OCI-M2 (cell line): ENCODE measurements around the gene NDOR1.
"Not testable (repeated sequence)": the region's sequence is repeated elsewhere in the genome, so short reads cannot be mapped to it uniquely, and the experiment has no call there.

Experiments
- DNase-seq: peaks from one replicate; lab custom pipeline; 2025; ENCODE audit not compliant: unreplicated experiment; lab: John Stamatoyannopoulos, UW

Gene NDOR1

GRCh38 chr9:137256362-137256761 is 50.9 kb downstream of the NDOR1 start:
- DNase-seq: no peak

- no peak for DNase-seq
These were observed 51.4 kb downstream of the NDOR1 start for GRCh38 chr9:137256856-137257255.

- not testable (repeated sequence) for DNase-seq
These were observed 56.8 kb downstream of the NDOR1 start for GRCh38 chr9:137262173-137262908.

- no peak for DNase-seq
These were observed 57.4 kb downstream of the NDOR1 start for GRCh38 chr9:137262909-137263285.

GRCh38 chr9:137263506-137263905 is 58.0 kb downstream of the NDOR1 start:
- DNase-seq: no peak

- no peak for DNase-seq
These were observed 58.6 kb downstream of the NDOR1 start for GRCh38 chr9:137264067-137264466.

- no peak for DNase-seq
These were observed 60.1 kb downstream of the NDOR1 start for GRCh38 chr9:137265496-137266161.

GRCh38 chr9:137266162-137266527 is 60.6 kb downstream of the NDOR1 start:
- DNase-seq: no peak
